SJCRH30 (cell line): ENCODE results near the gene ANKFY1. TPM values are rescaled to one million over a fixed set of nuclear protein-coding genes. Genes with fewer than 3 reads are reported as not detected.

Experiments used
- DNase-seq, 2 experiments: peaks; one replicate each; pipeline ENCODE4 v3.0.0-alpha.2; 2015 to 2020
- H3K27ac ChIP-seq: fragments of 250-450 bp; sonication (Bioruptor Pico); 2 replicates; pipeline ENCODE4 v1.5.1; 2020; ENCODE audit warnings: mild to moderate bottlenecking, moderate library complexity
- H3K27me3 ChIP-seq: fragments of 250-450 bp; sonication (Bioruptor Pico); 2 replicates; pipeline ENCODE4 v1.5.1; 2020; ENCODE audit warnings: mild to moderate bottlenecking, moderate library complexity
- H3K36me3 ChIP-seq: fragments of 250-450 bp; sonication (Bioruptor Pico); 2 replicates; pipeline ENCODE4 v1.5.1; 2020; ENCODE audit warnings: mild to moderate bottlenecking, moderate library complexity
- H3K4me1 ChIP-seq: fragments of 250-450 bp; sonication (Bioruptor Pico); 2 replicates; pipeline ENCODE4 v1.5.1; 2020; ENCODE audit warnings: mild to moderate bottlenecking, moderate library complexity
- H3K4me3 ChIP-seq: fragments of 250-450 bp; sonication (Bioruptor Pico); 2 replicates; pipeline ENCODE4 v1.5.1; 2020; ENCODE audit warnings: mild to moderate bottlenecking, moderate library complexity
- H3K9me3 ChIP-seq: fragments of 250-450 bp; sonication (Bioruptor Pico); replicated peaks from 2 replicates; pipeline ENCODE4 v1.5.1; 2020; ENCODE audit warnings: mild to moderate bottlenecking, moderate library complexity
- total RNA-seq: library from RNA; depleted of rRNA; stranded (reverse); fragments of >200 nt; shearing (Covaris generic); gene quantifications from 2 replicates; pipeline ENCODE4 v1.2.3, GENCODE V29; 2014

Gene ANKFY1
- total RNA-seq, 1 experiment from 2014 or later: 18.0 TPM

- DNase-seq: no peak
- H3K9me3 ChIP-seq: no peaks in the 10 kb centered on the region
- H3K27ac ChIP-seq: no peak overlapping the region
- no peak overlapping the region for H3K4me3 ChIP-seq
- no peaks in the 10 kb centered on the region for H3K4me1 ChIP-seq
- H3K36me3 ChIP-seq: no peaks in the 10 kb centered on the region
- H3K27me3 ChIP-seq: no peaks in the 10 kb centered on the region
These were observed 17.1 kb downstream of the ANKFY1 start for GRCh38 chr17:4246674-4247073.

- no peaks in the 10 kb centered on the region for H3K9me3 ChIP-seq
- no peaks in the 10 kb centered on the region for H3K27me3 ChIP-seq
- H3K4me3 ChIP-seq: no peak overlapping the region
- H3K4me1 ChIP-seq: no peaks in the 10 kb centered on the region
- no peak overlapping the region for H3K27ac ChIP-seq
- peaks cover 4% of the 10 kb centered on the region; the same call in 1 of the 2 replicates for H3K36me3 ChIP-seq
- DNase-seq: no peak
These were observed 22.2 kb downstream of the ANKFY1 start for GRCh38 chr17:4241535-4241934.

GRCh38 chr17:4236456-4236855, 27.3 kb downstream of the ANKFY1 start:
- Histone ChIP-seq H3K27ac (no peak overlapping the region), H3K27me3 (no peaks in the 10 kb centered on the region), H3K36me3 (peaks cover 4% of the 10 kb centered on the region; the same call in 1 of the 2 replicates), H3K9me3 (no peaks in the 10 kb centered on the region), H3K4me1 (no peaks in the 10 kb centered on the region), H3K4me3 (no peak overlapping the region)
- no peak for DNase-seq

GRCh38 chr17:4235372-4236279, 28.2 kb downstream of the ANKFY1 start:
- no peak for DNase-seq
- H3K4me3 ChIP-seq: no peak overlapping the region
- no peak overlapping the region for H3K27ac ChIP-seq
- H3K9me3 ChIP-seq: no peaks in the 10 kb centered on the region
- H3K27me3 ChIP-seq: no peaks in the 10 kb centered on the region
- H3K4me1 ChIP-seq: peaks cover under 1% of the 10 kb centered on the region; the same call in 1 of the 2 replicates
- peaks cover under 1% of the 10 kb centered on the region; the same call in 1 of the 2 replicates for H3K36me3 ChIP-seq

- H3K27ac ChIP-seq: no peak overlapping the region
- no peak for DNase-seq
- H3K9me3 ChIP-seq: no peaks in the 10 kb centered on the region
- no peaks in the 10 kb centered on the region for H3K27me3 ChIP-seq
- no peak overlapping the region for H3K4me3 ChIP-seq
- peaks cover 12% of the 10 kb centered on the region; the same call in 1 of the 2 replicates for H3K4me1 ChIP-seq
- no peaks in the 10 kb centered on the region for H3K36me3 ChIP-seq
These were observed 29.4 kb downstream of the ANKFY1 start for GRCh38 chr17:4234401-4234800.

- Histone ChIP-seq H3K4me1 (peaks cover 12% of the 10 kb centered on the region; the same call in 1 of the 2 replicates), H3K27ac (no peak overlapping the region), H3K27me3 (no peaks in the 10 kb centered on the region), H3K4me3 (no peak overlapping the region), H3K36me3 (no peaks in the 10 kb centered on the region), H3K9me3 (no peaks in the 10 kb centered on the region)
- no peak for DNase-seq
These were observed 30.0 kb downstream of the ANKFY1 start for GRCh38 chr17:4233668-4234258.

GRCh38 chr17:4232168-4232813, 31.5 kb downstream of the ANKFY1 start:
- H3K36me3 ChIP-seq: no peaks in the 10 kb centered on the region
- DNase-seq: no peak
- H3K27ac ChIP-seq: no peak overlapping the region
- H3K27me3 ChIP-seq: no peaks in the 10 kb centered on the region
- peaks cover 12% of the 10 kb centered on the region; the same call in 1 of the 2 replicates for H3K4me1 ChIP-seq
- H3K4me3 ChIP-seq: no peak overlapping the region
- H3K9me3 ChIP-seq: no peaks in the 10 kb centered on the region

- Histone ChIP-seq H3K36me3 (no peaks in the 10 kb centered on the region), H3K9me3 (no peaks in the 10 kb centered on the region), H3K4me1 (peaks cover 12% of the 10 kb centered on the region; the same call in 1 of the 2 replicates), H3K27ac (peak overlapping the region; percentile 11; the same call in 1 of the 2 replicates), H3K4me3 (no peak overlapping the region), H3K27me3 (no peaks in the 10 kb centered on the region)
- peak; percentile 26 to 55 for DNase-seq
These were observed 33.9 kb downstream of the ANKFY1 start for GRCh38 chr17:4229627-4230541.

- no peak overlapping the region for H3K27ac ChIP-seq
- no peaks in the 10 kb centered on the region; the same call in 1 of the 2 replicates for H3K36me3 ChIP-seq
- no peaks in the 10 kb centered on the region for H3K27me3 ChIP-seq
- no peaks in the 10 kb centered on the region for H3K9me3 ChIP-seq
- DNase-seq: no peak
- no peak overlapping the region for H3K4me3 ChIP-seq
- no peaks in the 10 kb centered on the region for H3K4me1 ChIP-seq
These were observed 41.7 kb downstream of the ANKFY1 start for GRCh38 chr17:4221899-4222659.

GRCh38 chr17:4221163-4221562, 42.6 kb downstream of the ANKFY1 start:
- DNase-seq: no peak
- no peaks in the 10 kb centered on the region for H3K4me1 ChIP-seq
- no peaks in the 10 kb centered on the region for H3K27me3 ChIP-seq
- H3K27ac ChIP-seq: no peak overlapping the region
- no peak overlapping the region for H3K4me3 ChIP-seq
- H3K9me3 ChIP-seq: no peaks in the 10 kb centered on the region
- H3K36me3 ChIP-seq: no peaks in the 10 kb centered on the region; the same call in 1 of the 2 replicates

- Histone ChIP-seq H3K27me3 (no peaks in the 10 kb centered on the region), H3K27ac (no peak overlapping the region), H3K4me3 (no peak overlapping the region), H3K4me1 (no peaks in the 10 kb centered on the region), H3K36me3 (peaks cover under 1% of the 10 kb centered on the region; the same call in 1 of the 2 replicates), H3K9me3 (no peaks in the 10 kb centered on the region)
- no peak for DNase-seq
These were observed 43.1 kb downstream of the ANKFY1 start for GRCh38 chr17:4220655-4221054.

- H3K27ac ChIP-seq: no peak overlapping the region
These were observed 44.5 kb downstream of the ANKFY1 start for GRCh38 chr17:4219241-4219640.

GRCh38 chr17:4215882-4216570, 47.8 kb downstream of the ANKFY1 start:
- Histone ChIP-seq H3K4me3 (no peak overlapping the region), H3K36me3 (peaks cover 3% of the 10 kb centered on the region; the same call in 1 of the 2 replicates), H3K4me1 (no peaks in the 10 kb centered on the region), H3K27ac (no peak overlapping the region), H3K9me3 (no peaks in the 10 kb centered on the region), H3K27me3 (no peaks in the 10 kb centered on the region)
- no peak for DNase-seq

More at GRCh38 chr17:4219241-4219640, 44.5 kb downstream of the ANKFY1 start:
- no peaks in the 10 kb centered on the region for H3K4me1 ChIP-seq
- DNase-seq: no peak
- peaks cover 3% of the 10 kb centered on the region for H3K36me3 ChIP-seq
- H3K4me3 ChIP-seq: no peak overlapping the region
- no peaks in the 10 kb centered on the region for H3K9me3 ChIP-seq
- H3K27me3 ChIP-seq: no peaks in the 10 kb centered on the region
